Activated CD8-positive, alpha-beta memory T cell treated with anti-CD3 and anti-CD28 coated beads, Interleukin-2, amount 50 U/mL, for 4 hours (primary cell): ENCODE measurements around the gene SPECC1.
"Not testable (repeated sequence)": the region's sequence is repeated elsewhere in the genome, so short reads cannot be mapped to it uniquely, and the experiment has no call there.

Experiments
- DNase-seq: peaks from one replicate; pipeline ENCODE4 v3.0.0-alpha.2; 2020

Gene SPECC1

DNA sequence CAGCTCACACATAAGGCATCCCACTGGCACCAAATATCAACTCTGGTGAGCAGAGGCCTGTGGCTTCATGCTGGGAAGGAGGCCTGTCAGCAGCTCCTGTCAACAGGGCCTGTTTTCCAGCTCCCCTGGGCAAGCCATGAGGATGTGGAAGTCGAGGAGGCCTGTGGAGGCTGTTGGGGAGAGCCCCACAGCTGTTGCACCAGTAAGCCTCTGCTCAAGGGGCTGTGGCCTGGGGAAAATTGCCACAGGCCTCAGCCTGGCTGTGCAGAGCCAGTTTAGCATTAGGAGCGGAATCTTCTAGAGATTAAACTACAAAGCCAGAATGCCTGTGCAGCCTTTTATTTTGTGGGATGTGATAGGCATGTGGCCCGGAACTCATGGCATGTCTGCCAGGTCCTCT, 202.1 kb downstream of the SPECC1 start:
- no peak for DNase-seq

DNA sequence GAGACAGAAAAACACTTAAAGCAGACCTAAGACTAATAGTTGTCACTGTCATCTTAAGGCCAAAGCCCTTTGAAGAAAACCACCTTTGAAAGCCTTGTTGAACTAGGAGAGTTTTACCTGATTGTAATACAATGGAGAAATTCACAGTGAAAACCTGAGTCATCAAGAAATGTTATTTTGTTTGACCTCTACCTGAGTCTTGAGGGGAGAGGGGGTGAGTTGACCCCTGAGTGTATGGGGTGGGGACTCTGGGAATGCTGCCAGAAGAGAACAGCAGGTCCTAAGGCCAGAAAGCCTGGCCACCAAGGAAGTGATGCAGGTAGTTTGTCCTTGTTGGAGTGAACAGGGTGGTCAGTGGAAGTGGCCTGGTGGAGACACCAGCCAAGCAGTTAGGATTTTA, 204.3 kb downstream of the SPECC1 start:
- DNase-seq: no peak

DNA sequence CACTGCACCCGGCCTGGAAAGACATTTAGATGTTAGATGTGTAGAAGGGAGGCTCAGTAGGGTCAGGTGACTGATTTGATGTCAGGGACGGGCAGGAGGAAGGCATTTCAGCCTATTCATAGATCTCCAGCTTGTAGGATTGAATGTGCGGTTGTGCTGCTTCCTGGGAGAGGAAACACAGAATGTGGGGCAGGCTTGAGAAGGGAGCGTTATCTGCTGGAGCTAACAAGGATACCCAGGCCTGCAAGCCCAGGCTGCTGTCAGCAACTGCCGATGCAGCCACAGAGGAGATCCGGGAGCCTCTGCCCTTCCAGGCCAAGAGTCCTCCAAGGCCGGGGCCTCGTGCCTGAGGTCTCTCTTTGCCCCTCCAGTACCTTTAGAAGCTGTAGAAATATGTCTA, 205.6 kb downstream of the SPECC1 start:
- no peak for DNase-seq

DNA sequence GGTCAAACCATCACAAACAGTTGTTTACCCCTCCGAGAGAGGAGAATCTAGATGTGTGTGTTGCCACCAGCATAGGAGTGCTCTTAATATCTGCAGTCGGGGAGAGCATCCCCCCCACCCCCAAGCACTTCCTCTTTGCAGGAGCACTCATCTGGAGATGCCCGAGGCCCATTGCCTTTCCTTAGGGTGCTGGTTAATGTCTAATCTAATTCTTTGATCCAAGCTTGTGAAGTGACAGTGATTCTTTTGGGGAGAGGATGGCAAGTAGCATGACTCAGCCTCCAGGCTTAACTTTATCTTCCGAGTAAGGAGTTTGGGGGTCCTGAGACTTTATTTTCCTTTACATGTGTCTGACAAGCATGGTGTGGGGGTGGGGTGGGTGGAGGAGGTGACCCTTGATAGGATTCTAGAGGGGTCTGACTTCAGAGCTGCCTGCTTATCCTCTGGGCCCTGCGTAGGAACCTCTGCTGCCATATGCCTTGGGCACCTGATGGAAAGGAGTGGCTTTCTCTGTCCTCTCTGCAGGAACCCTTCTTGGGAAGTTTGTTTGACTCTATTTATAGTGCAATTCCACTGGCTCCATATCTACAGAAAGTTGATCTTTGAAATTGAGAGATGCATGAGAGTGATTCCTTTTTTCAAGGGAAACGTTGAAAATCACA, 207.1 kb downstream of the SPECC1 start:
- DNase-seq: no peak

DNA sequence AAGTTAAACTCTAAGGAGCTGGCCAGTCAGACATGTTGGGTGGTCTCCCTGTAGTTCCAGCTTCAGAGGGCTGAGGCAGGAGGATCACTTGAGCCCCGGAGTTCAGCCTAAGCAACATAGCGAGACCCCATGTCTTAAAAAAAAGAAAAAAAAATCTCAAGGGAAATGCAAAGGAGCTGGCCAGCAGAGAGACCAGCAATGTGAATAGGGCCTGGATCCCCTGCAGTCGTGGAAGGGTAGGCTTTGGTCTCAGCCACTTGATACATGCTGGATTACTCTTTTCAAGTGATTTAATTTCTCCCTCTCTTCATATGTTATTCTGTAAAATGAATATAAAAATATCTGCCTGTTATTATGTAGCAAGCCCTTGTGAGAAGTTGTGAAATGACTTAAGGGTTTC, 207.7 kb downstream of the SPECC1 start:
- DNase-seq: no peak

DNA sequence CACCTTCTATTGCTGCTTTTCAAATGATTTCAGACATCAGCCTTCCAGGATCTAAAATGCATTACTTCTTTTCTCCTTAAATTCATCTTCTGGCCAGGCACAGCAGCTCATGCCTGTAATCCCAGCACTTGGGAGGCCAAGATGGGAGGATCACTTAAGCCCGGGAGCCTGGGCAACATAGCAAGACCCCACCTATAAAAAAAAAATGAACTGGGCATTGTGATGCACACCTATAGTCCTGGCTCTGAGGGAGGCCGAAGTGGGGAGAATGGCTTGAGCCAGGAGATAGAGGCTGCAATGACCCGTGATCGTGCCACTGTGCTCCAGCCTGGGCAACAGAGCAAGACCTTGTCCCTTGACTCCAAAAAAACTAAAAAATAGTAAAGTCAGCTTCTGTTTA, 208.5 kb downstream of the SPECC1 start:
- DNase-seq: no peak

DNA sequence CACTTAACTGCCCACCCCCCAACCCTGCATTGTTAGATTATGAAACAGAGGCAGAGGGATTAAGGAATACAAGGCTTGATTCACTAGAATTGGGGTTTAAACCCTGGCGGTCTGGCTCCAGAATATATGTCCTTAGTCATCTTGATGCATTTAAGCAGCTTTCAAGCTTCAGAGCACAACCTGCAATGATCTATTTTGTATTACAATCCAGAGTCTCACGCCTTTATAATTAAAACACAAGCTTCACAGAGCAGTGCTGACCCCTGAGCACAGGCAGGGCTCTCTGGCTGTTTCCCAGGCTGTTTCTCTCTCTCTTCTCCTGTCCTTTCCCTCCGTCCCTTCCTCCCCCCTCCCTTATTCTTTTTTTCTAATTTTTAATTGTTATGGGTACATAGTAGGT, 209.1 kb downstream of the SPECC1 start:
- DNase-seq: no peak

DNA sequence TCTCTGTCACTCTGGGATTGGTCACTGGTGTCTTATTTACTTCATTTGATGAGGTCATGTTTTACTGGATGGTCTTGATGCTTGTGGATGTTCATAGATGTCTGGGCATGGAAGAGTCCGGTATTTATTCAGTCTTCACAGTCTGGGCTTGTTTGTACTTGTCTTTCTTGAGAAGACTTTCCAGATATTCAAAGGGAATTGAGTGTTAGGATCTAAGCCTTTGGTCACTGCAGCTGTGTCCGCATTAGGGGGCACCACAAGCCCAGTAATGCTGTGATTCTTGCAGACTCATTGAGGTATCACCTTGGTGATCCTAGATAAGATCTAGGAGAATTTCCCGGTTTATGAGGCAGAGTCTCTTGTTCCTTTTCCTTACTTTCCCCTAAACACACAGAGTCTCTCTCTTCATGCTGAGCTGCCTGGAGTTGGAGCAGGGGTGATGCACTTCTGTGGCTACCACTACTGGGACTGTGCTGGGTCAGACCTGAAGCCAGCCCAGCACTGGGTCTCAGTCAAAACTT, 214.7 kb downstream of the SPECC1 start:
- no peak for DNase-seq

DNA sequence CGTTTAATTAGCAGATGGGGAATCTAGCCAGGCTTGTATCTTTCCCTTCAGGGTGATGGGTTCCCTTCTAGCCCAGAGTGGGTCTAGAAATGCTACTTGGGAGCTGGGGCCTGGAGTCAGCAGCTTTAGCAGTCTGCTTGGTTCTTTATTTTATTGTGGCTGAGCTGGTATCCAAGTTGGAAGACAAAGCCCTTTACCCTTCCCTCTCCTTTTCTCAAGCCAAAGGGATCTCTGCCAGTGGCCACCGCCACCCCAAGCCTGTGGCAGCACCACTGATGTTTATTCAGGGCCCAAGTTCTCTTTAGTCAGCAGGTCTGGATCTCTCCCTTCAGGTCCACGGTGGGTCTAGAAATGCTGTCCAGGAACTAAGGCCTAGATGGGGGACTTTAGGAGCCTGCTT, 215.2 kb downstream of the SPECC1 start:
- no peak for DNase-seq

DNA sequence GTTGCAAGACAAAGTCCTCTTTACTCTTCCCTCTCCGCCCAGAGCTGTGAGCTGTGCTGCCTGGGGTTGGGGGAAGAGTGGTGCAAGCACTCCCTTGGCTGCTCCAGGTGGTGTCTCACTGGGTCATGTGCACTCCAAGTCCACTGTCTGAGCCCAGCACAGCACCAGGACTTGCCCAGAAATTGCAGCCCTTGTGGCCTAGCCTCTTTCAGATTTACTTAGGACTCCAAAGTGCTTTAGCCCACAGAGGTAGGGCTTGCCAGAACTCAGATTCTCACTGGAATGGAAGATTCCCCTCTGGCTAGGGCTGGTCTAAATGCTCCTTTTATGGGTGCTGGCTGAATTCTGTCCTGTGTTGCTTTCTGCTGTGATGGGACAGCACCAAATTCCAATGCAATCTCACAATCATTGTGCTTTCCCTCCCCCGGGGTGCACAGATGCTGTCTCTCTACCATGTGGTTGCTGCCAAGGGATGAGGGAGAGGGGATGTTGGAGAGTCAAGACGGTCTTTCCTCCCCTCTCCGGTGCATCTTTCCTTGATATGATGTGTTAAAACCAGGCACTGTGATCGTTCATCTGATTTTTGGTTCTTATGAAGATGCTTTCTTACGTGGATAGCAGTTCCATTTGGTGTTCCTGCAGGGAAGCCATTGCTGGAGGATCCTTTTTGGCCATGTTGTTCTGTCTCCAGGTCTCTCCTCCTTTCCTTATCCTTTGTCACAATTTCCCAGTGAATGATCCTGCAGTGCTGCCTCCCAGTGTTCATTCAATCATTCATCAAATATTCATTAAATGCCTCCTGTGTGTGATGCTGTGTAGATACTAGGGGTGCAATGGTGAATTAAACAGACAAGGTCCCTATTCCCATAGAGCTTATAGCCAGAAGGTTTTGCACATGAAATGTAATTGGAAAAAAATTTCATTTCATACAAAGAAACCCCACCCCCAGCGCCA, 216.3 kb downstream of the SPECC1 start:
- no peak for DNase-seq

DNA sequence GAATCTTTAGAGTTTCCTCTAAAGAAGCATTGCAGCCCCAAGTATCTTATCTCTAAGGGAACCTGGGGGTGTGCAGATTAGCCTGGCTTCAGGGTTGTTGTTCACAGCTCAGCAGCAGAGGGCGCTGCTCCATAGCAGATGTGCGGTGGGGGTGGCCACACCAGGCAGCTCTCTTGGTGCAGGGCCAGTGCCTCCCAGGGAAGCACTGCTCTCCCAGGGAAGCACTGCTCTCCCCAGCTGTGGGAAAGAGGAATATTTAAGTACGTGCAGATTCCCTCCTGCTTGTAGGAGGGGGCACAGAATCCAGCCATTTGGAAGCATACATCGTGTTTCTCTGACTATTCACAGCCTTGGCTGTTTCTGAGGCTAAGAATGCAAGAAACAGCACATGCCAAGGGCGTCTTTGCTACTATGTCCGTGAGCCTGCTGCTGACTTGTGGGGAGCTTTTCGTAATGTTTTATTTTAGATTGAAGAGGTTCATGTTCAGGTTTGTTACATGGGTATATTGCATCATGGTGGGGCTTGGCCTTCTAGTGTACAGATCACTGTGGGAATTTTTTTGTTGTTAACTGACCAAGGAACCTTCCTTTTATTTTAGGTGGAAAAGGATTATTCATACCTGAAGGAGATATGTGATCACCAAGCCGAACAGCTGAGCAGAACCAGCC, 217.8 kb downstream of the SPECC1 start:
- peak; percentile 76 for DNase-seq

DNA sequence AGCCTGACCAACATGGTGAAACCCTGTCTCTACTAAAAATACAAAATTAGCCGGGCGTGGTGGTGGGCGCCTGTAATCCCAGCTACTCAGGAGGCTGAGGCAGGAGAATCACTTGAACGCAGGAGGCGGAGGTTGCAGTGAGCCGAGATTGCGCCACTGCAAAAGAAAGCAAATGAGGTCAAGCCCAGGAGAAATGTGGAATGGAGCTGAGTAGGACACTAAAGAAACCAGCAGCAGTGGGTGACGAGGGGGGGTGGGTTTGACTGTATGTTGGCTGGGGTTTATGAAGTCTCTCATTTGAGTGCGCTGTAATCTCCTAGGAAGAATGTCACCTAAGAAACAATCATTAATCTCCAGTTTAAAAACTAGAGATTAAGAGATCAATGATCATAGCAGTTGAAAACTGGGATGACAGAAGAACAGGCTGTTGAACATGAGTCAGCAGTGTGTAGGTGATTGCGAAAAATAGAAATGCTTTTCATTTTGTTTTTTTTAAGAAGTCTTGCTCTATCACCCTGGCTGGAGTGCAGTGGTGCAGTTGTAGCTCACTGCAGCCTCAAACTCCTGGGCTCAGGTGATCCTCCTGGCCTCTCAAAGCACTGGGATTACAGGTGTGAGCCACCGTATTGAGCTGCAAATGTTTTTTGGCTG, 218.7 kb downstream of the SPECC1 start:
- DNase-seq: not testable (repeated sequence)

DNA sequence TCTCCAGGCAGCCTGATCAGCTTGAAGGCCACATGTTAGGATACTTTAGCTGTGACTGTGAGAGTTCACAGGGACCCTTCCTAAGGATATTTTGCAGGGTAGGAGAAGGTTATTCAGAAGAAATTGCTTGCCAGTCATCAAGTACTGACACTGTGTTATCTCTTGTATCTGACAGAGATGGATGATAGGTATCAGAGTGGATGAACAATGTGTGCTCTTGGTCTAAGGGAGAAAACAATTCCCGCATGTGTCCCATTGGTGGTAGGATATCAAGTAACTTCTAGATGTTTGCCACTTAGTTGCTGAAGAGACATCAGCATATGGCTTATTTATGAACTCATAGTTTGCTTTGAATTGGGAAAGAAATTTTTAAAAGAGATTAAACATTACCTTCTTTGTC, 219.3 kb downstream of the SPECC1 start:
- DNase-seq: no peak

DNA sequence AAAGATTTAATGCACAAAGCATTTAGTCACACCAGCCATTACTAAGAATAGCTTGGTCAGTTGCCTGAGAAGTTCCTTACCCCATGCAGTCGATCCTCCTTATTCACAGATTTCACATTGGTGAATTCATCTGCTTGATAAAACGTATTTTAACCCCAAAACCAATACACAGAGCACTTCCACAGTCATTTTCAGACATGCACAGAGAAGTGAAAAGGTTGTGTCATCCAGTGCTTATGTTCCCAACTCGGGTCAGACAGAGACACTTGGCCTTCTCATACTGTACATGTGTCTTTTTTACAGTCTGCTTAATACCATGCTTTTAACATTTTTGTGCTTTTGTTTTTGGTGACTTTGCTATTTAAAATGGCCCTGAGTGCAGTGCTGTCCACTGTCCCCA, 219.7 kb downstream of the SPECC1 start:
- DNase-seq: no peak

DNA sequence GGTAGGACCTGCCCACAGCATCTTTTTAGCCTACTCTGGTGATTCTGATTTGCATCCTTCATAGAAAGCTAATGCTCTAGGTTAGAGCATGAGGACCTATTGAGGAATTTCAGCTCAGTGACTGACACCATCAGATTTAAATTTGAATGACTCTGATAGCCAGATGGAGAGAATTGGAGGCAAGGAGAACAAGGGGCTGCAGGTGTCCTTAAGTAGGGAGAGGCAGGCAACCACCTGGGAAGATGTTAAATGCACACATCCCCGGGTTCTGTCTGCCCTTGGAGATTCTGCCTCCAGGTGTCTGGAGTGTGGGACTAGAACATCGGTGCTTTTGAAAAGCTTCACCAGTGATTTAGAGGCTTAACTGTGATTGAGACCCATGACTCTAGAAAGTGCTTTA, 221.8 kb downstream of the SPECC1 start:
- no peak for DNase-seq

DNA sequence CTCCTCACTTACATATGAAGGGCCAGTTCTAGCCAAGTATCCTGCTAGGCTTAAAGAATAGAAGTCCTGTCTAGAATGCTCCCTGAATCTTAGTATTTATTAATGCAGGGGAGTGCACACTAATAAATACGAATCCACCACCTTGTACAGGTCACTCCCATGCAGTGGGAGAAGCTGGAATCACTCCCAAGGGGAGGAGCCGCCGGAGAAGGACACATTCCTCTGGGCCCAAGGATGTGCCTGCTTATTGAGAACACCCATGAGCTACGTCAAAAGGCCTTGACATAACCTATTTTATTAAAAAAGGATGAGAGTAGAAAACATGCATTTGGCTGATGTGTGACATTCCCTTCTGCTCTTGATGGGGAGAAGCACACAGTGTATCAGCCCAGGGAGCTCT, 223.5 kb downstream of the SPECC1 start:
- DNase-seq: no peak

DNA sequence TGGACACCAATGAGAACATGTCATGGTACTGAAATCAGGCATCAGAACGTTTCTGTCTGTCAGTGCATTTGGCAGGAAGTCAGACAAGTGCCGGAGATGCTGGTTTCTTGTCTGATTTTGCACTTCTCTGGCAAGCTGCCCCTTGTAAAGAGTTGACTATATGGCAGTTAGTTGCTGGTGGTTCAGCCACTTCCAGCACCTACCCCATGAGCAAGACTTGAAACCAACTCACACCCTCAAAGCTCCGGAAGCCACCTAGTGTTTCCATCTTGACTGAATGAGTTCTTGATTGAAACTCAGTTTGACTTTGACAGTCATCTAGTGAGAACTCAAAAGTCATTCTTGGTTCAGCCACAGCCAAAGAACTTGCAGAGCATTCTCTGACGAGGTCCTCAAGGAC, 225.1 kb downstream of the SPECC1 start:
- DNase-seq: no peak

DNA sequence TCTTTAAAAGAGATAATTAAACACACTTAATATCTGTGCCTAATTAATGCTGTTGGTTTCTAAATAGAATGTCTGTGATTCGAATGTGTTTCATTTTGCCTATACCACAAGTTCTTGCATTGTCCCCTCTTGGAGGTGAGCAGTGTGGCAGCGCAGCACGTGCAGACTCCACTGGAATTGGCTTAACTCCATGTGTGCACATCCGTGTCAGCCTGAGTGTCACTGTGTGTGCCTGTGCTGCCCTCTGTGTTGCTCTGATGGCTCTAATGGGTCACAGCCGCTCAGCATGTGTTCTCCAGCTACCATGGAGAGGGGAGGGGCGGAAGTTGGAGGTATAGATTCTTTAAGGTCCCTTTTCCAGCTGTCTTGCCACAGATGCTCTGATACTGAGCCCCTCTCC, 226.6 kb downstream of the SPECC1 start:
- DNase-seq: no peak

DNA sequence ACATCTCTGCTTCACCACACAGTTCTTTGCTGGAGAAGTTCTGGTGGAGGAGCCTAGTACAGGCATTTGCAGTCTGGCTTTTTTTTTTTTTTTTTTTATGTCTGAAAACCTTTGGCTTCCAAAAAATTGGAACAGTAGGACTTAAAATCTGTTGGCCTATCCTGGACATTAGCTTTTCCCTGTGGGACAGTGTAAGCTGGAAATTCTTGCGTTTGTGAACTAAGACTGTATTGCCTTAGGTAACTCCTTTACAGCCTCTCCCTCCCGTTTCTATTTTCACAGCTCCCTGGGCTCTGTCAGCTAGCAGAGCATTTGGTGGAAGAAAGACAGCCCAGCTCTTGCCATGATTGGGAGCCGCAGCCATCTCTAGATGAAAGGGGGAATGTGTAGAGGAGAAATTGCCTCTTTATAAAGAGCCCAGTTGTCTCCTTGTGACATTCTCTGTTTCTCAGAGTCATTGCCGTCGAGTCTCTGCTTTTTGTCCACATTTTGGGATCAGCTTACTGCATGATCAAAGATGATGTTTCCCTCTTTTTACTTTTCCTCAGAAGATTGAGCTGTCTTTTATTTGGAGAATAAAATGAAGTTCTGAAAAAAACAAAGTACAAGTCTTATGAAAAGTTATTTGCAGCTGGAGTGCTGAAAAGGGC, 227.5 kb downstream of the SPECC1 start:
- DNase-seq: no peak

DNA sequence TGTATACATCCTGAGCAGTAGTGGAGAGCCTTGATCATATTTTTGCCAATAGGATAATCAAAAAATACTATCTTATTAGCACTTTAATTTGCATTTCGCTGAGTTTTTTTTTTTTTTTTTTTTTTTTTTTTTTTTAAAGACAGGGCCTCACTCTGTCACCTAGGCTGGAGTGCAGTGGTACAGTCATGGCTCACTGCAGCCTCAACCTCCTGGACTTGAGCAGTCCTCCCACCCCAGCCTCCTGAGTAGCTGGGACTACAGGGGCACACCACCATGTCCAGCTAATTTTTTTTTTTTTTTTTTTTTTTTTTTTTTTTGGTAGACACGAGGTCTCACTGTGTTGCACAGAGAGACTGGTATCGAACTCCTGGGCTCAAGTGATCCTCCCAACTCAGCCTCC, 230.6 kb downstream of the SPECC1 start:
- DNase-seq: not testable (repeated sequence)

DNA sequence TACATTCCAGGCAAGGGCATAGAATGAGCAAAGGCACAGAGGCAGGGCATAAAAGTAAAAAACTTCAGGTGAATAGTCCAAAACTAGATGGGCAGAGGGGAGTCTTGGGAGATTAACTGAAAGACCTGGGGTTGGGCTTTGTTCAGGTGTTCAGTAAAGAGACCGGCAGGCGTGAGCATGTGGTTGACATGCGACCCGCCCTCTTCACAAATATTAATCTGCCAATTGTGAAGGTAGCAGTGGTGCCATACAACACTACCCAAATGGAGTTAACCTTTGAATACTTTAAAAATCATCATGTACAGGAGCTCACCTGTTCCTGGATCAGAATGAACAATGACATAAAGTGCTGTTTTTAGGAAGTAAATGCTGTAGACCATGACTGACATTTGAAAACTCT, 232.7 kb downstream of the SPECC1 start:
- no peak for DNase-seq

DNA sequence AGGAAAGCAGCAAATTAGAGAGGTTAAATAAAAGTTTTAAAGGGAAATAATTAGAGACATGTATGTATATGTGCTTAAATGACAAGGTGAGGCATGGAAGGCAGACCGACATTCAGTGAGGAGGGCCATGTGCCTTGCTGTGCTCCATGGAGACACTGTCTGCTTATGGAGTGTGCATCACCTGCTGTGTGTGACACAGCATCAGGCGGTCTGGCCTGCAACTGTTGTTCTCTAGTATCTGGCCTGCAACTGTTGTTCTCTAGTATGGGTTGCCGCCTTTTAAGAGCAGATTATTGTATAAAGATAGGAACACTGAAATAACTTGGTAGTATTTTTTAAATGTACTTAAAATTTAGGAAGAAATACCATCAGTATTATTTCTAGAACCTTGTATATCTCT, 233.1 kb downstream of the SPECC1 start:
- no peak for DNase-seq

DNA sequence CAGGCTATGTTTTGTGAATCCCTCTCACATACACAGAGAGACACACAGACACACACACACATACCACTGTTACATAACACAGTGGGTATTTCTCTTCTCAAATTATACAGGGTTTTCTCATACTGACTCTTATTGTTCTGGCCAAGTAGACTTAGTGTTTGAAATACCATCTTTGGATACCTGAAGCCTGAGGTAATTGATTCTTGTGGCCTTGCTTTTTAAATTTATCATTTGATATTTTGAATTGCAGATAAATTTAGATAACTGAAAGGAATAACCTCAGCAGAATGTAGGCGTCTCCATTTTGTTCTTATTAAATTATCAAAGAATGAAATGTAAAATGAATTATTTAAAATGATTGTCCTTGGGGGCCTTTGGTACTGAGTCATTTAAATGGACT, 234.4 kb downstream of the SPECC1 start:
- DNase-seq: no peak
